Measurements from ENCODE around the gene PCK2. TPM values are rescaled to one million over a fixed set of nuclear protein-coding genes. Genes with fewer than 3 reads are reported as not detected.

Gene PCK2
- total and polyA plus RNA-seq, 2 of the 8 experiments (the other 6 are each of a cell fraction or from before 2014, with no cell fraction given): 81.9 to 115 TPM

- H2AFZ ChIP-seq (ENCODE audit: low read length): no peak overlapping the region
- H3K27ac ChIP-seq (ENCODE audit: low read depth, low read length): no peak overlapping the region
- H4K8ac ChIP-seq (ENCODE audit: extremely low read depth, insufficient read depth, low read length): no peak overlapping the region
- H3K56ac ChIP-seq (replicated peaks; ENCODE audit: insufficient read length, low read depth, low read length): no peak overlapping the region
- no peaks in the 10 kb centered on the region for H3K36me3 ChIP-seq (ENCODE audit: control insufficient read depth in 2 of 4, insufficient read depth in 4 of 4, low read length in 3 of 4)
- H3K9ac ChIP-seq (replicated peaks in 1 of 4; ENCODE audit: extremely low read depth in 1 of 4, low read depth in 3 of 4, low read length in 3 of 4): no peak overlapping the region
- no peak overlapping the region for H3K4me2 ChIP-seq (ENCODE audit: insufficient read depth in 1 of 2, low read depth in 2 of 2, low read length in 2 of 2)
- H2BK5ac ChIP-seq (ENCODE audit: low read depth, low read length): no peak overlapping the region
- H3K27me3 ChIP-seq (replicated peaks in 1 of 4; ENCODE audit: control insufficient read depth in 3 of 4, extremely low read depth in 1 of 4, insufficient read depth in 3 of 4, low read length in 3 of 4): no peaks in the 10 kb centered on the region
- FAIRE-seq (no peak), DNase-seq (ENCODE audit: low read depth in 1 of 2, low spot score in 2 of 2) (no peak)
- no peak overlapping the region for H3K4ac ChIP-seq (replicated peaks; ENCODE audit: insufficient read length, low read depth, low read length)
- H2BK120ac ChIP-seq (replicated peaks; ENCODE audit: low read depth, low read length): no peak overlapping the region
- H4K20me1 ChIP-seq (replicated peaks in 1 of 2; ENCODE audit: control insufficient read depth in 1 of 2, insufficient read depth in 2 of 2, low read length in 2 of 2): no peaks in the 10 kb centered on the region
- 81% methylated on average over 6 of the region's 7 CpGs; no CpG with 5 or more reads in 1 of the 2 experiments for WGBS, 2 experiments (ENCODE audit: extremely low coverage in 1 of 2, insufficient coverage in 1 of 2, insufficient read length in 1 of 2, insufficient replicate concordance in 2 of 2, low coverage in 1 of 2, low lambda C conversion rate in 2 of 2, missing lambda C conversion rate in 1 of 2)
- H2BK15ac ChIP-seq (ENCODE audit: low read length): 0 out of 2 replicates have a peak overlapping the region, but pooled peaks have one; percentile 5
- H3K4me3 ChIP-seq (ENCODE audit: extremely low read depth in 1 of 4, insufficient read depth in 2 of 4, low read depth in 3 of 4, low read length in 4 of 4): no peak overlapping the region
- H2BK12ac ChIP-seq (ENCODE audit: low read depth, low read length): no peak overlapping the region
- TF ChIP-seq PHF8 (conservative IDR thresholded peaks at IDR 0.05; ENCODE audit: low read depth, low read length) (no peak), POLR2AphosphoS5 (IDR thresholded peaks at IDR 0.05; ENCODE audit: low read depth, low read length) (no peak), FOSL1 (IDR thresholded peaks at IDR 0.05; ENCODE audit: insufficient read depth, low read depth, low read length) (no peak), TAF7 (optimal IDR thresholded peaks at IDR 0.05; ENCODE audit: borderline replicate concordance, low read depth, low read length) (no peak), SP4 (IDR thresholded peaks at IDR 0.05; ENCODE audit: low read length) (no peak), JUND (IDR thresholded peaks at IDR 0.05; ENCODE audit: low read length) (no peak), GABPA (IDR thresholded peaks at IDR 0.05; ENCODE audit: borderline replicate concordance, insufficient read depth, low read length) (no peak), CREB1 (IDR thresholded peaks at IDR 0.05) (no peak), NRF1 (IDR thresholded peaks at IDR 0.05; ENCODE audit: low read depth, low read length) (no peak)
- ChIA-PET CTCF (ENCODE audit: partially characterized antibody) (interaction anchor here (0.9 kb wide), 1 partner anchor 140 kb away, joined by 3 read pairs; the partner anchor contains the start of gene RABGGTA), POLR2A (ENCODE audit: partially characterized antibody) (interaction anchor here (0.6 to 11.1 kb wide), 6 partner anchors 9 to 46 kb away, joined by 3 to 96 read pairs (median 6); partner anchors contain the start of genes DCAF11, EMC9 and NRL)
- H4K91ac ChIP-seq (replicated peaks; ENCODE audit: insufficient read length, low read length): no peak overlapping the region
- H3K23me2 ChIP-seq (ENCODE audit: low read depth, low read length): peaks cover 5% of the 10 kb centered on the region; the same call in 1 of the 2 replicates
- H3K14ac ChIP-seq (ENCODE audit: insufficient read length): no peak overlapping the region
- H3K79me1 ChIP-seq (ENCODE audit: low read depth, low read length): no peaks in the 10 kb centered on the region
- no peak overlapping the region for H2AK5ac ChIP-seq (ENCODE audit: low read depth, low read length)
- peaks cover 0 to 3% (median under 1%) of the 10 kb centered on the region in 4 experiments; a peak in 3 of 7 replicates for H3K4me1 ChIP-seq (replicated peaks in 1 of 4; ENCODE audit: control insufficient read depth in 3 of 4, insufficient read depth in 4 of 4, low read length in 3 of 4)
- no peaks in the 10 kb centered on the region for H3K9me3 ChIP-seq (ENCODE audit: insufficient read depth in 2 of 2, low read depth in 1 of 2, low read length in 1 of 2)
- H3K23ac ChIP-seq (ENCODE audit: insufficient read length): no peak overlapping the region
- no peaks in the 10 kb centered on the region for H3K79me2 ChIP-seq (ENCODE audit: control insufficient read depth in 1 of 2, insufficient read depth in 2 of 2, low read length in 2 of 2)
- H4K5ac ChIP-seq (ENCODE audit: insufficient read length, low read depth, low read length): no peak overlapping the region
- H3K18ac ChIP-seq (ENCODE audit: extremely low read depth, low read length): no peak overlapping the region
- H2BK20ac ChIP-seq (ENCODE audit: low read length): no peak overlapping the region
Observed at GRCh38 chr14:24130717-24131548, 36.8 kb downstream of the PCK2 start.

All from H1 (cell line).